ENCODE measurements around the gene KHNYN. TPM values are rescaled to one million over a fixed set of nuclear protein-coding genes. Genes with fewer than 3 reads are reported as not detected.

The KHNYN gene
- total RNA-seq (2022) = 63.0 TPM in 2 replicates
- Bru-seq, nascent RNA = percentile 93 among the genes with signal in this experiment
- BruChase-seq, experiment 1, labeled RNA remaining after a 6-hour chase = percentile 95 among the genes with signal in this experiment
- percentile 96 among the genes with signal in this experiment for BruChase-seq, experiment 2, labeled RNA remaining after a 2-hour chase
- long read RNA-seq, transcript KHNYN-206 (8 exons, 2,443 nt) = minor isoform, 14 of 97 reads
- long read RNA-seq, transcript KHNYN-202 (8 exons, 3,359 nt) = major isoform, 32 of 97 reads
- long read RNA-seq, partial matches to known transcripts = 27 of 97 reads
- long read RNA-seq, other reads (novel, unspliced or antisense) = 24 of 97 reads

DNA sequence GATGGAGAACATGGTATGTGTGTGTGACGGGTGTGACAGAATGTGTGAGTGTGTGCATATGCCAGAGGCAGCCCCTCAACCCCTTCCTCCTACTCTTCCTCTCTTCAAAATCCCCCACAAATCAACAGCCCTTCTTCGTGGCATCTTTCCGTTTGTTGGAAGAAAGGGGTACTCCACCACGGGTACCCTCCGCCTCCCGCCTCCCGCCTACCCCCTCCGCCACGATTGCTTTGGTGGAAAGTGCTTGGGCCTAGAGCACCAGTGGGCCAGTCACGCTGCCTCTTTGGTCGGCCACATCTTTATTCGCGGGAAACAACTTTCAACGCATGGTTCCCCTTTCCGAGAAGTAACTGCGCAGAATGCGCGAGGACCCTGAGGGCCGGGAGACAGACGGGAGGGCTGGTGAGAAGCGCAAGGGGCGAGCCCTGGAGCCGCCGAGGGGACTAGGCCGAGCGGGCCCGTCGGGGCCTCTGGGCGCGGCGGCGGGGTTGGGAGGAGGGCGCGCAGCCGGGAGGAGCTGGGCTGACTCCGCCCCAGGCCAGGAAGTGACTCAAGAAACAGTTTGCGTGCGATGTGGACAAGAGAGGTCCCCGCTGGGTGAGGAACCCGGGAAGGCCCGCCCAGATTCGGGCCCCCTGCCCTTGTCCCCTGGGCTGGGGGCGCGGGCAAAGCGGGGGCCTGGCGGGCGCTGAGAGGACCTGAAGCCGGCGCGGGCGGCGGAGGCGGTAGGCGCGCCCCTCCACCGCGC, at the start of gene KHNYN, which contains the start of gene CBLN3:
Gene KHNYN (plus strand): TSS at position 560 of the 748 bp plus-strand sequence. CDS start 777 bp downstream, outside the sequence.
Gene CBLN3 (minus strand): TSS at position 274 of the 748 bp plus-strand sequence. CDS start 614 bp downstream, outside the sequence.
- H3K36me3 Mint-ChIP-seq (ENCODE audit: insufficient read depth, unreplicated experiment) = peaks cover 32% of the 10 kb centered on the region
- peak within 1 kb of the TSS; percentile 80 for H3K4me3 Mint-ChIP-seq (ENCODE audit: unreplicated experiment)
- TF ChIP-seq, protein P1, sequence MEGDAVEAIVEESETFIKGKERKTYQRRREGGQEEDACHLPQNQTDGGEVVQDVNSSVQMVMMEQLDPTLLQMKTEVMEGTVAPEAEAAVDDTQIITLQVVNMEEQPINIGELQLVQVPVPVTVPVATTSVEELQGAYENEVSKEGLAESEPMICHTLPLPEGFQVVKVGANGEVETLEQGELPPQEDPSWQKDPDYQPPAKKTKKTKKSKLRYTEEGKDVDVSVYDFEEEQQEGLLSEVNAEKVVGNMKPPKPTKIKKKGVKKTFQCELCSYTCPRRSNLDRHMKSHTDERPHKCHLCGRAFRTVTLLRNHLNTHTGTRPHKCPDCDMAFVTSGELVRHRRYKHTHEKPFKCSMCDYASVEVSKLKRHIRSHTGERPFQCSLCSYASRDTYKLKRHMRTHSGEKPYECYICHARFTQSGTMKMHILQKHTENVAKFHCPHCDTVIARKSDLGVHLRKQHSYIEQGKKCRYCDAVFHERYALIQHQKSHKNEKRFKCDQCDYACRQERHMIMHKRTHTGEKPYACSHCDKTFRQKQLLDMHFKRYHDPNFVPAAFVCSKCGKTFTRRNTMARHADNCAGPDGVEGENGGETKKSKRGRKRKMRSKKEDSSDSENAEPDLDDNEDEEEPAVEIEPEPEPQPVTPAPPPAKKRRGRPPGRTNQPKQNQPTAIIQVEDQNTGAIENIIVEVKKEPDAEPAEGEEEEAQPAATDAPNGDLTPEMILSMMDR (IDR thresholded peaks at IDR 0.05; ENCODE audit: unreplicated experiment) = no peak
- intact Hi-C loops (cut with micrococcal nuclease) = no loop called here
- H3K4me1 Mint-ChIP-seq (ENCODE audit: insufficient read depth, unreplicated experiment) = peaks cover 42% of the 10 kb centered on the region
- H3K27me3 Mint-ChIP-seq (ENCODE audit: insufficient read depth, unreplicated experiment) = no peaks in the 10 kb centered on the region
- H3K27ac Mint-ChIP-seq (ENCODE audit: low read depth, unreplicated experiment) = peak within 1 kb of the TSS; percentile 91
- BruUV-seq (replicated peaks) = TSS peak; percentile 87
- peak; percentile 93 for DNase-seq (ENCODE audit: unreplicated experiment)
- ChIA-PET CTCF (interaction anchor here (0.6 to 12.0 kb wide), 14 partner anchors 9 to 418 kb away, joined by 3 to 626 read pairs (median 25); partner anchors contain the start of genes ADCY4, CIDEB, LTB4R and LTB4R2), POLR2A (interaction anchor here (0.6 to 4.1 kb wide), 19 partner anchors 10 to 216 kb away, joined by 3 to 52 read pairs (median 6); partner anchors contain the start of genes CHMP4A, CIDEB, DHRS1 and LTB4R)
- no peaks in the 10 kb centered on the region for H3K9me3 Mint-ChIP-seq (ENCODE audit: unreplicated experiment)

DNA sequence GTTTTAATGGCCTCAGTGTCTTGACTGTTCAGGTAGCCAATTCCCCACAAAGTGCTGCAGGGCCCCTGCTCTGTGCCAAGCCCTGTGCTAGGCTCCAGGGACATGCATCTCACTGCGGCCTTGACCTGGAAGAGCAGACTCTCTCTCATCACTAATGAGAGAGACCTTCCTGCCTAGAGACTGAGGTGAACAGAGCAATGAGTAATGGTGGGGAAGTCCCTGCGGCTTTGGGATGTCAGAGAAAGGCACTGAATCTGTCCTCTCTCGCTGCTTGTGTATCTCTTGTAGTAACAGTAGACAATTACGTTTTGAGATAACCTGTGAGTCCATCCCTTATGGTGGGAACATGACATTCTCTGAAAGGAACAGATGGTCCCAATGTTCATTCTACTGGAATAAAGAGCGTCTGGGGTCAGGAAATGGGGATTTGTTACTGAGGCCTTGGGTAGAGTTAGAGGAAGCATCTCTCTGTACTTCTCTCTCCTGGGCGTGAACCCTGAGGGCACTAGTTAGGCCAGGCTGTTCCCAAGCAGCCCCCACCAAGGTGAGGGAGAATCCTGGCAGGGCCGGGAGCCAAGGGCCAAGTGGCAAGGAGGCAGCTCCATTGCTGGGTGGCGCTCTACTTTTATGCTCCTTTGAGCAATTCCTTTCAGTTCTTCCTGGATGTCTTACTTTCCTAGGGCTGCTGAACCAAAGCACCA, 48.2 kb upstream of the KHNYN start:
- no peaks in the 10 kb centered on the region for H3K9me3 Mint-ChIP-seq (ENCODE audit: unreplicated experiment)
- POLR2A ChIA-PET = interaction anchor here (0.7 kb wide), 1 partner anchor 70 kb away, joined by 3 read pairs; the partner anchor contains the start of gene LTB4R
- no peaks in the 10 kb centered on the region for H3K36me3 Mint-ChIP-seq (ENCODE audit: insufficient read depth, unreplicated experiment)
- no peak for DNase-seq (ENCODE audit: unreplicated experiment)
- CTCF ChIA-PET = interaction anchor here (0.7 to 2.3 kb wide), 5 partner anchors 16 to 1834 kb away, joined by 3 to 7 read pairs (median 3); no protein-coding TSS in a partner anchor
- no TSS peak for BruUV-seq (replicated peaks)
- TF ChIP-seq, protein P1 (IDR thresholded peaks at IDR 0.05; ENCODE audit: unreplicated experiment) = no peak
- H3K27me3 Mint-ChIP-seq (ENCODE audit: insufficient read depth, unreplicated experiment) = peaks cover 13% of the 10 kb centered on the region
- no peak overlapping the region for H3K27ac Mint-ChIP-seq (ENCODE audit: low read depth, unreplicated experiment)
- no peaks in the 10 kb centered on the region for H3K4me1 Mint-ChIP-seq (ENCODE audit: insufficient read depth, unreplicated experiment)
- H3K4me3 Mint-ChIP-seq (ENCODE audit: unreplicated experiment) = no peak overlapping the region
- intact Hi-C loops (cut with micrococcal nuclease) = no loop called here

DNA sequence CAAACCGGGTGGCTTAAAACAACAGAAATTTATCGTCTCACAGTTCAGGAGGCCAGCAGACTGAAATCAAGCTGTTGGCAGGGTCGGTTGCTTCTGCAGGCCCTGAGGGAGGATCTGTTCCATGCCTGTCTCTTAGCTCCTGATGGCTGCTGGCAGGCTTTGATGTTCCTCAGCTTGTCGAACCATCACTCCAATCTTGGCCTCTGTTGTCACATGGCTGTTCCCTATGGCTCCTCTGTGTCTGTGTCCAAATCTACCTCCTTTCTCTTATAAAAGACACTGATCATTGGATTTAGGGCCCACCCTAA, 47.7 kb upstream of the KHNYN start:
- Mint-ChIP-seq H3K4me1 (ENCODE audit: insufficient read depth, unreplicated experiment) (no peaks in the 10 kb centered on the region), H3K4me3 (ENCODE audit: unreplicated experiment) (no peak overlapping the region), H3K36me3 (ENCODE audit: insufficient read depth, unreplicated experiment) (no peaks in the 10 kb centered on the region), H3K27me3 (ENCODE audit: insufficient read depth, unreplicated experiment) (peaks cover 13% of the 10 kb centered on the region), H3K9me3 (ENCODE audit: unreplicated experiment) (no peaks in the 10 kb centered on the region), H3K27ac (ENCODE audit: low read depth, unreplicated experiment) (no peak overlapping the region)
- intact Hi-C loops (cut with micrococcal nuclease) = no loop called here
- DNase-seq (ENCODE audit: unreplicated experiment) = no peak
- TF ChIP-seq, protein P1 (IDR thresholded peaks at IDR 0.05; ENCODE audit: unreplicated experiment) = no peak
- no TSS peak for BruUV-seq (replicated peaks)
- POLR2A ChIA-PET = interaction anchor here (0.7 kb wide), 2 partner anchors 14 to 71 kb away, joined by 3 to 5 read pairs; partner anchors contain the start of gene LTB4R
- CTCF ChIA-PET = interaction anchor here (0.7 to 2.3 kb wide), 6 partner anchors 17 to 1834 kb away, joined by 3 to 7 read pairs (median 4); no protein-coding TSS in a partner anchor

Measured in MCF 10A (cell line).